ENCODE measurements around the gene SEMA4D.

DNA sequence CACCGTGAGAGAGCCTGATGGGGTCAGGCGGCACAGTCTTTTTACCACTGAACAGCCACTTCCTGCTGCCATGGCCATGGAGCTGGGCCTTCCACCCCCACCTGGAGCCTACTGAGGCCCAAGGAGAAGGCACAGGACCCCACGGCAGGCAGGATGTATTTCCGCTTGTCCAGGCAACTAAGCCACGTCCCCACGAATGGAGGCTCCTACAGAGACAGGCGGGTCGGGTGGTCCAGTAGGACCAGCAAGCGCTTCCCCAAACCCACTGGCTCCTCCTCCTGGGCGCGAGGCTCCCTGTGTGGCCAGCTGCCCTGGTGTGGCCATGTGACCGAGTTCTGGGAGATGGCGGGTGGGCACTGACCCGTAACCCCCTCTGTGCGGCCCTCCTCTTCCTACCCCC, 113.1 kb downstream of the SEMA4D start:
- no peak for TF ChIP-seq EP300 (IDR thresholded peaks at IDR 0.05; ENCODE audit: borderline replicate concordance)
- no peak for TF ChIP-seq TEAD4 (IDR thresholded peaks at IDR 0.05)
- TF ChIP-seq EGR1 (IDR thresholded peaks at IDR 0.05) = no peak
- no peak for TF ChIP-seq FOXM1 (IDR thresholded peaks at IDR 0.05; ENCODE audit: borderline replicate concordance, low read depth)

Data from Ishikawa (cell line).